ENCODE data around the gene SLC9A5.

SLC9A5 gene

GRCh38 chr16:67283039-67283825 is 34.5 kb downstream of the SLC9A5 start:
- H3K4me3 ChIP-seq (ENCODE audit: low read depth, low read length): no peak overlapping the region
- TF ChIP-seq MAX (IDR thresholded peaks at IDR 0.05; ENCODE audit: low read depth, low read length): no peak
- TF ChIP-seq, protein P1, sequence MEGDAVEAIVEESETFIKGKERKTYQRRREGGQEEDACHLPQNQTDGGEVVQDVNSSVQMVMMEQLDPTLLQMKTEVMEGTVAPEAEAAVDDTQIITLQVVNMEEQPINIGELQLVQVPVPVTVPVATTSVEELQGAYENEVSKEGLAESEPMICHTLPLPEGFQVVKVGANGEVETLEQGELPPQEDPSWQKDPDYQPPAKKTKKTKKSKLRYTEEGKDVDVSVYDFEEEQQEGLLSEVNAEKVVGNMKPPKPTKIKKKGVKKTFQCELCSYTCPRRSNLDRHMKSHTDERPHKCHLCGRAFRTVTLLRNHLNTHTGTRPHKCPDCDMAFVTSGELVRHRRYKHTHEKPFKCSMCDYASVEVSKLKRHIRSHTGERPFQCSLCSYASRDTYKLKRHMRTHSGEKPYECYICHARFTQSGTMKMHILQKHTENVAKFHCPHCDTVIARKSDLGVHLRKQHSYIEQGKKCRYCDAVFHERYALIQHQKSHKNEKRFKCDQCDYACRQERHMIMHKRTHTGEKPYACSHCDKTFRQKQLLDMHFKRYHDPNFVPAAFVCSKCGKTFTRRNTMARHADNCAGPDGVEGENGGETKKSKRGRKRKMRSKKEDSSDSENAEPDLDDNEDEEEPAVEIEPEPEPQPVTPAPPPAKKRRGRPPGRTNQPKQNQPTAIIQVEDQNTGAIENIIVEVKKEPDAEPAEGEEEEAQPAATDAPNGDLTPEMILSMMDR (IDR thresholded peaks at IDR 0.05; ENCODE audit: low read depth, low read length): peak; percentile 9
- peak; percentile 41 for DNase-seq (ENCODE audit: low read depth)

GRCh38 chr16:67283826-67284555 is 35.2 kb downstream of the SLC9A5 start:
- DNase-seq (ENCODE audit: low read depth): no peak
- no peak overlapping the region for H3K4me3 ChIP-seq (ENCODE audit: low read depth, low read length)
- TF ChIP-seq POLR2A (IDR thresholded peaks at IDR 0.05; ENCODE audit: extremely low read depth, insufficient read length): no peak
- no peak for TF ChIP-seq MYC (IDR thresholded peaks at IDR 0.05; ENCODE audit: low read depth, low read length)
- TF ChIP-seq, protein P1 (IDR thresholded peaks at IDR 0.05; ENCODE audit: low read depth, low read length): no peak
- TF ChIP-seq MAX (IDR thresholded peaks at IDR 0.05; ENCODE audit: low read depth, low read length): no peak

GRCh38 chr16:67284699-67285646 is 36.2 kb downstream of the SLC9A5 start:
- TF ChIP-seq MAX (IDR thresholded peaks at IDR 0.05; ENCODE audit: low read depth, low read length): no peak
- TF ChIP-seq, protein P1 (IDR thresholded peaks at IDR 0.05; ENCODE audit: low read depth, low read length): peak; percentile 32
- no peak overlapping the region for H3K4me3 ChIP-seq (ENCODE audit: low read depth, low read length)
- peak; percentile 25 for DNase-seq (ENCODE audit: low read depth)

DNA sequence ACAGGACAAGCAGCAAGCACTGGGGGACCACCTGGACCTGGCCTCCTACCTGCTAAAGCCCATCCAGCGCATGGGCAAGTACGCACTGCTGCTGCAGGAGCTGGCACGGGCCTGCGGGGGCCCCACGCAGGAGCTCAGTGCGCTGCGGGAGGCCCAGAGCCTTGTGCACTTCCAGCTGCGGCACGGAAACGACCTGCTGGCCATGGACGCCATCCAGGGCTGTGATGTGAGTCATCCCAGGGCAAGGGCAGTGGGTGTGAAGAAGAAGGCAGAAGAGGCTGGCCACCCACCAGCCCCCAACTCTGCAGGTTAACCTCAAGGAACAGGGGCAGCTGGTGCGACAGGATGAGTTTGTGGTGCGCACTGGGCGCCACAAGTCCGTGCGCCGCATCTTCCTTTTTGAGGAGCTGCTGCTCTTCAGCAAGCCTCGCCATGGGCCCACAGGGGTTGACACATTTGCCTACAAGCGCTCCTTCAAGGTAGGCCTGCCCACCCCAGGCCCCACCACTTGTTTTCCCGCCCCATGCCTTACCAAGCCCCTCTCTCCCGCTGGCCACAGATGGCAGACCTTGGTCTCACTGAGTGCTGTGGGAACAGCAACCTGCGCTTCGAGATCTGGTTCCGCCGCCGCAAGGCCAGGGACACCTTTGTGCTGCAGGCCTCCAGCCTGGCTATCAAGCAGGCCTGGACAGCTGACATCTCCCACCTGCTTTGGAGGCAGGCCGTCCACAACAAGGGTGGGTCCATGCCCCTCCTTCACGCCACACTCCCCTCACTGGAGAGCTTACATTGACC is 37.9 kb downstream of the SLC9A5 start:
- TF ChIP-seq MYC (IDR thresholded peaks at IDR 0.05; ENCODE audit: low read depth, low read length) (no peak), MAX (IDR thresholded peaks at IDR 0.05; ENCODE audit: low read depth, low read length) (no peak), POLR2A (IDR thresholded peaks at IDR 0.05; ENCODE audit: extremely low read depth, insufficient read length) (no peak)
- TF ChIP-seq, protein P1 (IDR thresholded peaks at IDR 0.05; ENCODE audit: low read depth, low read length): no peak
- DNase-seq (ENCODE audit: low read depth): no peak
- H3K4me3 ChIP-seq (ENCODE audit: low read depth, low read length): no peak overlapping the region

DNA sequence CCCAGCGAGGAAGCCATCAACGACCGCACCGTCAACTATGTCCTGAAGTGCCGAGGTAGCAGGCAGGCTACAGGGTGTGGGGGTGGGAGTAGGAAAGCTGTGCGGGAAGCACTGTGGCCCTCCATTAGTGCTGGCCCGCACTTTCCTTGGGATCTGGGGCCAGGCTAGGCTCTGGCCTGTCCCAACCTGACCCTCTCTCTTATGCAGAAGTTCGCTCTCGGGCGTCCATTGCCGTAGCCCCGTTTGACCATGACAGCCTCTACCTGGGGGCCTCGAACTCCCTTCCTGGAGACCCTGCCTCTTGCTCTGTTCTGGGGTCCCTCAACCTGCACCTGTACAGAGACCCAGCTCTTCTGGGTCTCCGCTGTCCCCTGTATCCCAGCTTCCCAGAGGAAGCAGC is 39.2 kb downstream of the SLC9A5 start:
- TF ChIP-seq MYC (IDR thresholded peaks at IDR 0.05; ENCODE audit: low read depth, low read length) (no peak), MAX (IDR thresholded peaks at IDR 0.05; ENCODE audit: low read depth, low read length) (no peak), POLR2A (IDR thresholded peaks at IDR 0.05; ENCODE audit: extremely low read depth, insufficient read length) (no peak)
- TF ChIP-seq, protein P1 (IDR thresholded peaks at IDR 0.05; ENCODE audit: low read depth, low read length): no peak

More for the DNA sequence above, 39.2 kb downstream of the SLC9A5 start:
- no peak for DNase-seq (ENCODE audit: low read depth)
- no peak overlapping the region for H3K4me3 ChIP-seq (ENCODE audit: low read depth, low read length)

Measured in NB4 (cell line).